RWPE2 (cell line): Measurements from ENCODE around the gene ANK3.

Experiments
- ATAC-seq: fragments of 200-7000 bp; cut with Tn5 transposase; 3 replicates; pipeline ENCODE4 v1.9.1; 2021; ENCODE audit warnings: low read depth
- DNase-seq: peaks from one replicate; pipeline ENCODE4 v3.0.0-alpha.2; 2020; ENCODE audit warnings: low spot score
- H3K27ac ChIP-seq: fragments of 450-650 bp; 2 replicates; pipeline ENCODE4 v1.5.1; 2017; ENCODE audit warnings: mild to moderate bottlenecking; ENCODE audit not compliant: poor library complexity, severe bottlenecking
- H3K27me3 ChIP-seq: fragments of 250-450 bp; sonication (Bioruptor Pico); 2 replicates; pipeline ENCODE4 v1.5.1; 2021; ENCODE audit warnings: mild to moderate bottlenecking, moderate library complexity; ENCODE audit not compliant: insufficient read depth, poor library complexity, severe bottlenecking
- H3K36me3 ChIP-seq: fragments of 250-450 bp; sonication (Bioruptor Pico); 2 replicates; pipeline ENCODE4 v1.5.1; 2020; ENCODE audit warnings: low read depth, mild to moderate bottlenecking, moderate library complexity
- H3K4me1 ChIP-seq: fragments of 250-450 bp; sonication (Bioruptor Pico); 2 replicates; pipeline ENCODE4 v1.5.1; 2021; ENCODE audit warnings: mild to moderate bottlenecking, moderate library complexity; ENCODE audit not compliant: insufficient read depth, poor library complexity, severe bottlenecking
- H3K4me3 ChIP-seq: fragments of 250-450 bp; sonication (Bioruptor Pico); 2 replicates; pipeline ENCODE4 v1.5.1; 2021; ENCODE audit warnings: mild to moderate bottlenecking, moderate library complexity; ENCODE audit not compliant: severe bottlenecking
- H3K9me3 ChIP-seq: fragments of 250-450 bp; sonication (Bioruptor Pico); 2 replicates; pipeline ENCODE4 v1.5.1; 2021; ENCODE audit warnings: mild to moderate bottlenecking, moderate library complexity; ENCODE audit not compliant: severe bottlenecking
- TF ChIP-seq, protein P1 (sequence below): fragments of 450-650 bp; IDR thresholded peaks from one replicate; pipeline ENCODE4 v1.5.1; 2017; ENCODE audit warnings: mild to moderate bottlenecking, moderate library complexity; ENCODE audit not compliant: poor library complexity, severe bottlenecking

Gene ANK3

DNA sequence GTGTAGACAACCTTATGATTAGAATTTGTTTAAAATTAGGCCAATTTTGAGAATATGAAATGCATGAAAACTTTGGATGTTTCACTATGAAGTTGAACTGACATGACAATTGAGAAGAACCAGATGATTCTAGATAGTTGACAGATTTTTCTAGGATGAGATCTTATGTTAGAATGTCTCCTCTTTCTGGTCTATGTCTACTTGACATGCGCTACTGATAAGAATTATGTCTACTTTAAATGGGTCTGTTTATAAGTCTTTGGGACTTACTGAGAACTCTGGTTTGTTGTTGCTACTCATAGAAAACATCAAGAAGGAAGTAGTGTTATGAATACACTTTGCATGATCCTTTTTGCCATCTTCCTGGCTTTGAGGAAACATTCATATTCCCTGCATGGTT, 255.1 kb downstream of the ANK3 start:
- Histone ChIP-seq H3K36me3 (no peaks in the 10 kb centered on the region), H3K4me3 (no peak overlapping the region), H3K27ac (no peak overlapping the region), H3K27me3 (no peaks in the 10 kb centered on the region), H3K4me1 (peaks cover 17% of the 10 kb centered on the region), H3K9me3 (no peaks in the 10 kb centered on the region)
- ATAC-seq = no peak
- TF ChIP-seq, protein P1, sequence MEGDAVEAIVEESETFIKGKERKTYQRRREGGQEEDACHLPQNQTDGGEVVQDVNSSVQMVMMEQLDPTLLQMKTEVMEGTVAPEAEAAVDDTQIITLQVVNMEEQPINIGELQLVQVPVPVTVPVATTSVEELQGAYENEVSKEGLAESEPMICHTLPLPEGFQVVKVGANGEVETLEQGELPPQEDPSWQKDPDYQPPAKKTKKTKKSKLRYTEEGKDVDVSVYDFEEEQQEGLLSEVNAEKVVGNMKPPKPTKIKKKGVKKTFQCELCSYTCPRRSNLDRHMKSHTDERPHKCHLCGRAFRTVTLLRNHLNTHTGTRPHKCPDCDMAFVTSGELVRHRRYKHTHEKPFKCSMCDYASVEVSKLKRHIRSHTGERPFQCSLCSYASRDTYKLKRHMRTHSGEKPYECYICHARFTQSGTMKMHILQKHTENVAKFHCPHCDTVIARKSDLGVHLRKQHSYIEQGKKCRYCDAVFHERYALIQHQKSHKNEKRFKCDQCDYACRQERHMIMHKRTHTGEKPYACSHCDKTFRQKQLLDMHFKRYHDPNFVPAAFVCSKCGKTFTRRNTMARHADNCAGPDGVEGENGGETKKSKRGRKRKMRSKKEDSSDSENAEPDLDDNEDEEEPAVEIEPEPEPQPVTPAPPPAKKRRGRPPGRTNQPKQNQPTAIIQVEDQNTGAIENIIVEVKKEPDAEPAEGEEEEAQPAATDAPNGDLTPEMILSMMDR = no peak
- DNase-seq = no peak

DNA sequence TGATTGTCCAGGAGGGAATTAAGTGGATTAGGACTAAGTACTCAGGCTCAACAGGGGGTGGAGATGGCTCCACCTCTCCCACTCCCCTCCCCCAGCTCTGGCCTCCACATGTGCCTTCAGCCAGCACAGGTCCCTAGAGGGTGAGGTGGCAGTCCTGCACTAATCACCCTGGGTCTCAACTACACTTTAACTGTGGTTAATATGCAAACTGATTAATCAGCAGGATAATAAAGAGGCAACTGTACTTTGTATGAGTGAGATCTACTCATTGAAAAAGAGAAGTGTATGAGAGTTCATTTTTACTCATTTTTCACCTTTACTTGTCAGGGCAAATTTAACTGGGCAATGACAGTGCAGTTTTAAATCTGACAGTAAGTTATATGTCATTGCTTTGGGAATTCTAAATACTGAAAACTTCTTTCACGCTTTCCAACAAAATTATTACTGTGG, 259.5 kb downstream of the ANK3 start:
- Histone ChIP-seq H3K4me1 (peaks cover 9% of the 10 kb centered on the region), H3K9me3 (no peaks in the 10 kb centered on the region), H3K36me3 (no peaks in the 10 kb centered on the region), H3K27ac (no peak overlapping the region), H3K27me3 (no peaks in the 10 kb centered on the region), H3K4me3 (no peak overlapping the region)
- no peak for DNase-seq
- no peak for ATAC-seq
- TF ChIP-seq, protein P1 = no peak

DNA sequence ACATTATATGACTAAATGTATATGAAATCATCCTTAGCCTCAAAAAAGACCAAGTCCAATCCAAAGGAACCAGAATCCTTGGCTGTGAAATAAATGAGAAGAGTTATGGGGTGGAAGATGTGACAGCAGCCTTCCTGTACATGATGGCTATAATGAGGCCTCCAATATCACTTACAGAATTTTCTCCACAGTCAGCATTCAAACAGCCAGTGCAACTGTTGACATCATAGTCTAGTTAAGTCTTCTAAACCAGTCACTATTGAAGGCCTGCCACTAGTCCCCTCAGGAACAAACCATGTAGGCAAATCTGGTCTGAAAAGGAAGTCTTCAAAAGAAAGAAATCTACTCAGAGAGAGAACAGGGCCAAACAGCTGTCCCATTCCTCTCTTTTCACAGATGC, 263.8 kb downstream of the ANK3 start:
- Histone ChIP-seq H3K4me1 (peaks cover 25% of the 10 kb centered on the region), H3K4me3 (no peak overlapping the region), H3K27me3 (no peaks in the 10 kb centered on the region), H3K9me3 (no peaks in the 10 kb centered on the region), H3K27ac (no peak overlapping the region), H3K36me3 (no peaks in the 10 kb centered on the region)
- ATAC-seq = no peak
- TF ChIP-seq, protein P1 = no peak
- no peak for DNase-seq

DNA sequence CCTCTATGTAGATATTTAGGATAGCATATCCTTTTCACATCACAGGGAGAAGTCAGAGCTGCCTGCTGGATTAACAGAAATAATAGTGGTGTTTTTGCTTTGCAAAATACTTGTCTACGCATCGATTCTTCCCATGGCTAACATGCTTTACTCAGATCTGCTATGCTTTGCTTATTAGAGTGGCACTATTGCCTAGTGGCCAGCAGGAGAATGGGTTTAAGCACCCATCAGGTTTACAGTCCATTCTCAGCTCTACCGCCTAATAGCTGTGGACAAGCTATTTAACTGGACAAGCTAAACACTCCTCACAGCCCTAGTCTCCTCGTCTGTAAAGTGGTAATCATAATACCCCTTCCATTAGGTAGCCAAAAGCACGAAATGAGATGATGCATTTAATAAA, 265.1 kb downstream of the ANK3 start:
- no peaks in the 10 kb centered on the region for H3K9me3 ChIP-seq
- no peaks in the 10 kb centered on the region for H3K36me3 ChIP-seq
- peaks cover 19% of the 10 kb centered on the region for H3K4me1 ChIP-seq
- H3K27ac ChIP-seq = no peak overlapping the region
- no peaks in the 10 kb centered on the region for H3K27me3 ChIP-seq
- no peak for ATAC-seq
- H3K4me3 ChIP-seq = no peak overlapping the region
- DNase-seq = no peak
- TF ChIP-seq, protein P1 = no peak

DNA sequence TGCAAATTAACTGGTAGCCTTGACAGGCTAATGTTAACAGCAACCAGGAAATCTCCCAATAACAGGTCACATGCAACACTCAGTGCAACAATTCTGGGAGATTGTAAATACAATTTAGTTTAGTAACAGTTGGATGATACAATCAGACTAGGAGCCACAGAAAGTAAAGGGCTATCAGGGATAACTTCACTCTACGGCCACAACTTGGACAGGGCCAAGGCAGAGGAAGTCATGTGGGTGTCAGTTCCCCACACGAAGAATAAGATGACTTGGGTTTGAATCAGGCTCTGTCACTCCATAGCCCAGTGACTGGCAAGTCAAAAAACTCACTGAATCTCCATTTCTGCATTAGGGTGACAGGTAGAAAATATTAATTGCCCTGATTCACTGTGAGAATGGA, 266.0 kb downstream of the ANK3 start:
- ATAC-seq = peak; percentile 24

More for the DNA sequence above, 266.0 kb downstream of the ANK3 start:
- TF ChIP-seq, protein P1 = no peak
- DNase-seq = no peak
- H3K4me3 ChIP-seq = no peak overlapping the region
- H3K4me1 ChIP-seq = peaks cover 17% of the 10 kb centered on the region
- no peaks in the 10 kb centered on the region for H3K27me3 ChIP-seq
- H3K27ac ChIP-seq = peak overlapping the region; percentile 67
- H3K36me3 ChIP-seq = no peaks in the 10 kb centered on the region
- no peaks in the 10 kb centered on the region for H3K9me3 ChIP-seq
